GM12878 (cell line): ENCODE results near the gene RHBDF2. TPM values are rescaled to one million over a fixed set of nuclear protein-coding genes. Genes with fewer than 3 reads are reported as not detected.

Source experiments
- ATAC-seq: fragments of 200-7000 bp; cut with Tn5 transposase; 3 replicates; pipeline ENCODE4 v1.9.1; 2020; ENCODE audit warnings: mild to moderate bottlenecking, moderate library complexity
- BruUV-seq: library from RNA; stranded (reverse); fragments of 400-500 nt; replicated peaks from 2 replicates; lab custom pipeline; 2021; lab: Mats Ljungman, UMichigan
- CTCF ChIA-PET: fragments of 300-600 bp; sonication (Branson Sonifier 250); formaldehyde crosslinking; extraction: SDS; loops from one replicate; lab custom pipeline; 2021; ENCODE audit warnings: inconsistent platforms; lab: Yijun Ruan, JAX
- POLR2A ChIA-PET: fragments of 350-600 bp; formaldehyde crosslinking; extraction: SDS; loops from one replicate; lab custom pipeline; 2021; ENCODE audit warnings: inconsistent platforms; lab: Charles Lee
- RAD21 ChIA-PET: fragments of 300-600 bp; sonication (Branson Sonifier 250); formaldehyde crosslinking; loops from one replicate; lab custom pipeline; 2023; ENCODE audit warnings: antibody characterized with exemption; ENCODE audit not compliant: unreplicated experiment; lab: Charles Lee
- SMC1A ChIA-PET: fragments of 300-600 bp; sonication (Branson Sonifier 250); formaldehyde crosslinking; loops from one replicate; lab custom pipeline; 2023; ENCODE audit not compliant: unreplicated experiment, uncharacterized antibody; lab: Charles Lee
- DNase-seq: peaks from one replicate; pipeline ENCODE4 v3.0.0-alpha.2; 2011; ENCODE audit warnings: low read depth, low spot score
- FAIRE-seq: peaks from 3 replicates; lab custom pipeline; 2011; peaks lifted over from hg19 to GRCh38; lab: Jason Lieb, UNC
- H2AFZ ChIP-seq: 2 replicates; pipeline ENCODE4 v1.6.0; 2011; ENCODE audit warnings: low read depth, low read length, control low read depth; ENCODE audit not compliant: control insufficient read depth
- H3K27ac ChIP-seq: 2 replicates; pipeline ENCODE4 v1.5.1; 2011; ENCODE audit warnings: control low read depth; ENCODE audit not compliant: control insufficient read depth, insufficient read depth
- H3K27me3 ChIP-seq, 2 experiments: replicated peaks in 1 of 2; 2 replicates each; pipeline versions ENCODE4 v1.6.0 to v1.6.1; 2011; ENCODE audit warnings: low read length in 1 of 2; ENCODE audit not compliant: control insufficient read depth in 2 of 2, insufficient read depth in 2 of 2
- H3K36me3 ChIP-seq, 2 experiments: 2 replicates each; pipeline ENCODE4 v1.5.1; 2011; ENCODE audit warnings: low read length in 1 of 2; ENCODE audit not compliant: control insufficient read depth in 2 of 2, insufficient read depth in 2 of 2
- H3K4me1 ChIP-seq: 2 replicates; pipeline ENCODE4 v1.6.1; 2011; ENCODE audit warnings: mild to moderate bottlenecking, low read length, moderate library complexity, mixed read lengths; ENCODE audit not compliant: control insufficient read depth, insufficient read depth
- H3K4me2 ChIP-seq: 2 replicates; pipeline ENCODE4 v1.6.0; 2011; ENCODE audit warnings: control low read depth; ENCODE audit not compliant: control insufficient read depth, insufficient read depth
- H3K4me3 ChIP-seq: fragments of 200-600 bp; sonication (generic); 2 replicates; pipeline ENCODE4 v1.5.1; 2016
- H3K79me2 ChIP-seq: 2 replicates; pipeline ENCODE4 v1.6.0; 2011; ENCODE audit warnings: low read length; ENCODE audit not compliant: control insufficient read depth, insufficient read depth
- H3K9ac ChIP-seq: 2 replicates; pipeline ENCODE4 v1.8.0; 2011; ENCODE audit warnings: low read length, control low read depth, mixed read lengths; ENCODE audit not compliant: control insufficient read depth, insufficient read depth
- H3K9me3 ChIP-seq: replicated peaks from 3 replicates; pipeline ENCODE4 v1.5.1; 2011; ENCODE audit warnings: mild to moderate bottlenecking, low read length; ENCODE audit not compliant: control insufficient read depth, insufficient read depth
- H4K20me1 ChIP-seq: 2 replicates; pipeline ENCODE4 v1.6.0; 2011; ENCODE audit not compliant: control insufficient read depth, insufficient read depth
- CBFB ChIP-seq: IDR thresholded peaks from 2 replicates; pipeline ENCODE4 v1.6.1; 2016; ENCODE audit warnings: antibody characterized with exemption, low read depth
- CEBPZ ChIP-seq: fragments of 150-350 bp; IDR thresholded peaks from 2 replicates; pipeline ENCODE4 v1.6.1; 2016; ENCODE audit warnings: low read depth, low read length
- HCFC1 ChIP-seq: fragments of 150-350 bp; IDR thresholded peaks from 2 replicates; pipeline ENCODE4 v1.6.1; 2014; ENCODE audit warnings: low read length
- KAT2A ChIP-seq: conservative IDR thresholded peaks from 2 replicates; pipeline ENCODE4 v1.6.1; 2011; ENCODE audit warnings: low read depth, low read length; ENCODE audit not compliant: control insufficient read depth
- MEF2B ChIP-seq: fragments of 450-650 bp; IDR thresholded peaks from 2 replicates; pipeline ENCODE4 v1.6.1; 2018; ENCODE audit warnings: mild to moderate bottlenecking, moderate library complexity; ENCODE audit not compliant: partially characterized antibody, poor library complexity, severe bottlenecking
- MYC ChIP-seq: IDR thresholded peaks from 2 replicates; pipeline ENCODE4 v1.6.1; 2011; ENCODE audit warnings: mild to moderate bottlenecking, low read length, moderate library complexity, inconsistent platforms; ENCODE audit not compliant: insufficient read depth, insufficient replicate concordance, insufficient read length, severe bottlenecking
- NBN ChIP-seq: fragments of 450-650 bp; IDR thresholded peaks from 2 replicates; pipeline ENCODE4 v1.6.1; 2016
- RAD51 ChIP-seq: fragments of 450-650 bp; IDR thresholded peaks from 2 replicates; pipeline ENCODE4 v1.6.1; 2016; ENCODE audit warnings: moderate library complexity, mild to moderate bottlenecking, inconsistent platforms
- SMARCA5 ChIP-seq: fragments of 450-650 bp; IDR thresholded peaks from 2 replicates; pipeline ENCODE4 v1.6.1; 2017; ENCODE audit warnings: mild to moderate bottlenecking
- TBL1XR1 ChIP-seq: IDR thresholded peaks from 2 replicates; pipeline ENCODE4 v1.6.1; 2012; ENCODE audit warnings: low read depth, low read length, improper control_type of control experiment
- TCF12 ChIP-seq: IDR thresholded peaks from 2 replicates; pipeline ENCODE4 v1.6.1; 2011; ENCODE audit warnings: low read depth, mild to moderate bottlenecking, low read length
- ZBED1 ChIP-seq: IDR thresholded peaks from 2 replicates; pipeline ENCODE4 v1.6.1; 2016; ENCODE audit warnings: borderline replicate concordance
- ZBTB33 ChIP-seq: fragments of 450-650 bp; IDR thresholded peaks from 2 replicates; pipeline ENCODE4 v1.6.1; 2017; ENCODE audit warnings: mild to moderate bottlenecking
- ZNF217 ChIP-seq: fragments of 450-650 bp; IDR thresholded peaks from 2 replicates; pipeline ENCODE4 v1.6.1; 2017; ENCODE audit warnings: antibody characterized with exemption, mild to moderate bottlenecking
- ZSCAN29 ChIP-seq: fragments of 450-650 bp; IDR thresholded peaks from 2 replicates; pipeline ENCODE4 v1.6.1; 2017; ENCODE audit warnings: mild to moderate bottlenecking, moderate library complexity
- ZZZ3 ChIP-seq: IDR thresholded peaks from 2 replicates; pipeline ENCODE4 v1.6.1; 2011; ENCODE audit warnings: low read depth; ENCODE audit not compliant: control insufficient read depth, insufficient read length
- WGBS: methylation state at CpG from one replicate; pipeline ENCODE4 v1.1.6; 2016; ENCODE audit warnings: low lambda C conversion rate; ENCODE audit not compliant: insufficient replicate concordance, insufficient coverage; ENCODE audit errors: missing lambda C conversion rate; 5-methylcytosine and 5-hydroxymethylcytosine counted together
- in situ Hi-C: fragments of 300-500 bp; cut with MboI; formaldehyde crosslinking; loops from 9 replicates; pipeline ENCODE4 v1.14.3; 2018; ENCODE audit warnings: mixed read lengths
- intact Hi-C: fragments of 100-400 bp; cut with micrococcal nuclease; formaldehyde crosslinking; loops from one replicate; pipeline ENCODE4 v1.14.2; 2022; ENCODE audit not compliant: unreplicated experiment
- polyA plus RNA-seq, 11 experiments: library from polyadenylated mRNA; depleted of rRNA in 4 of 11; unstranded in 6 of 11; stranded (reverse) in 5 of 11; fragments of >200 nt; fragmentation: Nextera tagmentation in 4 of 11; fragmentation: Illumina TruSeq in 1 of 11; extraction: Ambion mirVana in 4 of 11; extraction: Trizol in 1 of 11; gene quantifications; 1 replicate in 1 of 11; 2 replicates in 10 of 11; pipeline versions ENCODE4 v1.2.1 to v1.2.3, GENCODE V29; 2011 to 2016; ENCODE audit warnings: inconsistent platforms in 2 of 11, missing spikeins in 2 of 11, low read depth in 1 of 11
- total RNA-seq, 4 experiments: library from RNA; depleted of rRNA in 3 of 4; stranded (reverse); fragments of >200 nt in 3 of 4; fragmentation: Illumina TruSeq in 1 of 4; extraction: Trizol in 1 of 4; gene quantifications; 2 replicates each; pipeline versions ENCODE4 v1.2.1 to v1.2.3, GENCODE V29; 2013 to 2021

RHBDF2 gene
- total and polyA plus RNA-seq, 10 of the 15 experiments (the other 5 are each of a cell fraction or from before 2014, with no cell fraction given), result 0.97 to 43.0 (median 18.7) TPM

- 36% methylated on average over 11 of the region's 11 CpGs for WGBS
- CTCF ChIA-PET, result interaction anchor here (1.5 to 2.5 kb wide), 2 partner anchors 9 to 13 kb away, joined by 3 to 8 read pairs; no protein-coding TSS in a partner anchor
- DNase-seq (no peak), FAIRE-seq (peak; percentile 18), ATAC-seq (no peak)
- BruUV-seq, result no TSS peak
- peak overlapping the region; percentile 37; the same call in 1 of the 2 replicates for H3K27ac ChIP-seq
- no peaks in the 10 kb centered on the region; a peak in 1 of 4 replicates for H3K36me3 ChIP-seq
- in situ Hi-C loops, result no loop called here
- SMC1A ChIA-PET, result interaction anchor here (1.0 to 12.0 kb wide), 3 partner anchors 9 to 21 kb away, joined by 3 to 115 read pairs (median 4); partner anchors contain the start of gene RHBDF2
- no peak overlapping the region for H3K9ac ChIP-seq
- peaks cover 49% of the 10 kb centered on the region for H3K4me1 ChIP-seq
- intact Hi-C loops, result no loop called here
- H3K4me3 ChIP-seq, result no peak overlapping the region
- H3K9me3 ChIP-seq, result no peaks in the 10 kb centered on the region
- no peaks in the 10 kb centered on the region for H4K20me1 ChIP-seq
- no peak overlapping the region for H3K4me2 ChIP-seq
- RAD21 ChIA-PET, result interaction anchor here (1.5 kb wide), 1 partner anchor 13 kb away, joined by 4 read pairs; no protein-coding TSS in a partner anchor
- no peak for TF ChIP-seq KAT2A
- no peak for TF ChIP-seq MEF2B
- TF ChIP-seq CBFB, result no peak
- no peak for TF ChIP-seq NBN
- no peak for TF ChIP-seq SMARCA5
- no peak for TF ChIP-seq ZBTB33
- TF ChIP-seq ZNF217, result no peak
- TF ChIP-seq MYC, result no peak
- TF ChIP-seq ZZZ3, result no peak
- no peak for TF ChIP-seq CEBPZ
- TF ChIP-seq ZSCAN29, result no peak
- TF ChIP-seq RAD51, result no peak
- no peak for TF ChIP-seq HCFC1
- no peak for TF ChIP-seq ZBED1
- TF ChIP-seq TCF12, result no peak
- no peak for TF ChIP-seq TBL1XR1
- TF ChIP-seq, all 136 proteins: peak for 0
- no peaks in the 10 kb centered on the region for H3K27me3 ChIP-seq
- H3K79me2 ChIP-seq, result peaks cover 8% of the 10 kb centered on the region; the same call in 1 of the 2 replicates
- no peak overlapping the region for H2AFZ ChIP-seq
- POLR2A ChIA-PET, result interaction anchor here (0.6 to 6.9 kb wide), 4 partner anchors 10 to 74 kb away, joined by 3 to 101 read pairs (median 6); partner anchors contain the start of gene RHBDF2
Observed at GRCh38 chr17:76485569-76485968, 15.7 kb downstream of the RHBDF2 start.
